HCT116 (cell line): ENCODE measurements around the gene PLEKHO2. TPM values are rescaled to one million over a fixed set of nuclear protein-coding genes. Genes with fewer than 3 reads are reported as not detected.

ENCODE experiments used
- ATAC-seq: fragments of 200-7000 bp; cut with Tn5 transposase; 2 replicates; pipeline ENCODE4 v1.9.1; 2020; ENCODE audit warnings: mild to moderate bottlenecking, moderate library complexity
- BruUV-seq: library from RNA; stranded (reverse); fragments of 400-500 nt; replicated peaks from 2 replicates; lab custom pipeline; 2021; lab: Mats Ljungman, UMichigan
- CTCF ChIA-PET: fragments of 300-600 bp; sonication (Branson Sonifier 250); formaldehyde crosslinking; loops from one replicate; lab custom pipeline; 2021; ENCODE audit warnings: antibody characterized with exemption; lab: Charles Lee
- POLR2A ChIA-PET: fragments of 300-600, 350-600 bp; sonication (Branson Sonifier 250); formaldehyde crosslinking; loops from one replicate; lab custom pipeline; 2021; ENCODE audit warnings: antibody characterized with exemption; lab: Charles Lee
- RAD21 ChIA-PET, 2 experiments: fragments of 300-600 bp; sonication (Branson Sonifier 250); formaldehyde crosslinking; loops; one replicate each; lab custom pipeline; 2023; ENCODE audit warnings: low total read pairs in 2 of 2; ENCODE audit not compliant: uncharacterized antibody in 2 of 2, unreplicated experiment in 2 of 2, low non-redundant PET in 1 of 2; lab: Charles Lee
- DNase-seq: peaks from one replicate; pipeline ENCODE4 v3.0.0-alpha.2; 2010; ENCODE audit warnings: low read depth, low spot score
- H2AFZ ChIP-seq: fragments of 200-600 bp; shearing (Covaris generic), sonication (generic); 2 replicates; pipeline ENCODE4 v1.6.1; 2017; ENCODE audit warnings: low read depth, mixed run types, mixed read lengths, antibody characterized with exemption, low read length; ENCODE audit not compliant: poor library complexity, severe bottlenecking
- H3K27ac ChIP-seq: 2 replicates; pipeline ENCODE4 v1.5.1; 2012; ENCODE audit warnings: low read depth, low read length
- H3K27me3 ChIP-seq: fragments of 200-600 bp; sonication (generic); 2 replicates; pipeline ENCODE4 v1.6.1; 2016; ENCODE audit warnings: mixed run types, low read length, mixed read lengths; ENCODE audit not compliant: insufficient read depth
- H3K36me3 ChIP-seq, 2 experiments: fragments of 200-500 bp in 1 of 2; fragments of 200-600 bp in 1 of 2; sonication (Bioruptor generic) in 1 of 2; sonication (generic) in 1 of 2; 2 replicates each; pipeline versions ENCODE4 v1.5.1 to v1.6.1; 2014 to 2016; ENCODE audit warnings: low read length in 2 of 2, inconsistent platforms in 1 of 2, mixed read lengths in 1 of 2, mixed run types in 1 of 2; ENCODE audit not compliant: insufficient read depth in 2 of 2, control insufficient read depth in 1 of 2
- H3K4me1 ChIP-seq, 2 experiments: fragments of 200-600 bp in 1 of 2; sonication (generic) in 1 of 2; 2 replicates each; pipeline versions ENCODE4 v1.5.1 to v1.6.1; 2012 to 2017; ENCODE audit warnings: low read length in 2 of 2, inconsistent platforms in 1 of 2, mild to moderate bottlenecking in 1 of 2, mixed read lengths in 1 of 2, mixed run types in 1 of 2, moderate library complexity in 1 of 2; ENCODE audit not compliant: insufficient read depth in 2 of 2, control insufficient read depth in 1 of 2
- H3K4me2 ChIP-seq: fragments of 200-600 bp; sonication (generic); 2 replicates; pipeline ENCODE4 v1.6.1; 2017; ENCODE audit warnings: mixed run types, low read length, mixed read lengths
- H3K4me3 ChIP-seq, 2 experiments: fragments of 200-600 bp in 1 of 2; sonication (generic) in 1 of 2; replicated peaks in 1 of 2; 2 replicates each; pipeline ENCODE4 v1.5.1; 2011 to 2016; ENCODE audit warnings: low read length in 2 of 2, control low read depth in 1 of 2, low read depth in 1 of 2, mild to moderate bottlenecking in 1 of 2, mixed read lengths in 1 of 2, mixed run types in 1 of 2
- H3K79me2 ChIP-seq: fragments of 200-600 bp; sonication (generic); 2 replicates; pipeline ENCODE4 v1.6.1; 2017; ENCODE audit warnings: mild to moderate bottlenecking, mixed run types, low read length, moderate library complexity, mixed read lengths; ENCODE audit not compliant: insufficient read depth
- H3K9ac ChIP-seq: fragments of 200-600 bp; sonication (generic); 2 replicates; pipeline ENCODE4 v1.6.1; 2016; ENCODE audit warnings: low read length, mixed read lengths
- H3K9me2 ChIP-seq: fragments of 200-600 bp; sonication (generic), shearing (Covaris generic); 2 replicates; pipeline ENCODE4 v1.6.1; 2017; ENCODE audit warnings: mixed run types, mild to moderate bottlenecking, moderate library complexity; ENCODE audit not compliant: insufficient read depth
- H3K9me3 ChIP-seq, 2 experiments: fragments of 200-500 bp in 1 of 2; fragments of 200-600 bp in 1 of 2; sonication (Bioruptor generic) in 1 of 2; sonication (generic) in 1 of 2; 2 replicates each; pipeline ENCODE4 v1.6.1; 2014 to 2017; ENCODE audit warnings: low read length in 2 of 2, mixed read lengths in 2 of 2, inconsistent platforms in 1 of 2, low read depth in 1 of 2, mild to moderate bottlenecking in 1 of 2, mixed run types in 1 of 2, moderate library complexity in 1 of 2; ENCODE audit not compliant: control insufficient read depth in 1 of 2, insufficient read depth in 1 of 2
- H4K20me1 ChIP-seq: fragments of 200-600 bp; sonication (generic), shearing (Covaris generic); 2 replicates; pipeline ENCODE4 v1.6.1; 2017; ENCODE audit warnings: mixed run types, mild to moderate bottlenecking, moderate library complexity; ENCODE audit not compliant: insufficient read depth
- CBX3 ChIP-seq: IDR thresholded peaks from 2 replicates; pipeline ENCODE4 v1.6.1; 2012; ENCODE audit warnings: low read depth
- EGR1 ChIP-seq: IDR thresholded peaks from 2 replicates; pipeline ENCODE4 v1.6.1; 2012; ENCODE audit warnings: low read depth
- ELF1 ChIP-seq: IDR thresholded peaks from 2 replicates; pipeline ENCODE4 v1.6.1; 2012; ENCODE audit warnings: low read depth, borderline replicate concordance
- EZH2 ChIP-seq: fragments of 200-600 bp; sonication (generic); IDR thresholded peaks from 2 replicates; pipeline ENCODE4 v1.6.1; 2017; ENCODE audit warnings: antibody characterized with exemption, mixed run types
- EZH2phosphoT487 ChIP-seq: fragments of 200-600 bp; IDR thresholded peaks from 2 replicates; pipeline ENCODE4 v1.6.1; 2018; ENCODE audit warnings: antibody characterized with exemption, borderline replicate concordance
- FOSL1 ChIP-seq: IDR thresholded peaks from 2 replicates; pipeline ENCODE4 v1.6.1; 2012; ENCODE audit warnings: low read depth
- JUND ChIP-seq: IDR thresholded peaks from 2 replicates; pipeline ENCODE4 v1.6.1; 2012
- POLR2A ChIP-seq: IDR thresholded peaks from 2 replicates; pipeline ENCODE4 v1.7.0; 2011; ENCODE audit warnings: borderline replicate concordance; ENCODE audit not compliant: insufficient read depth, insufficient read length; ENCODE audit errors: extremely low read depth
- POLR2AphosphoS5 ChIP-seq: IDR thresholded peaks from 2 replicates; pipeline ENCODE4 v1.6.1; 2011; ENCODE audit warnings: mild to moderate bottlenecking, low read depth, low read length, moderate library complexity
- RAD21 ChIP-seq: IDR thresholded peaks from 2 replicates; pipeline ENCODE4 v1.6.1; 2012; ENCODE audit warnings: low read depth, mild to moderate bottlenecking
- SP1 ChIP-seq: IDR thresholded peaks from 2 replicates; pipeline ENCODE4 v1.6.1; 2012; ENCODE audit warnings: low read depth
- SRF ChIP-seq: IDR thresholded peaks from 2 replicates; pipeline ENCODE4 v1.6.1; 2012; ENCODE audit warnings: low read depth
- TCF7L2 ChIP-seq: IDR thresholded peaks from 2 replicates; pipeline ENCODE4 v1.7.0; 2011; ENCODE audit warnings: borderline replicate concordance, inconsistent platforms; ENCODE audit not compliant: insufficient read depth, insufficient read length; ENCODE audit errors: extremely low read depth
- YY1 ChIP-seq: IDR thresholded peaks from 2 replicates; pipeline ENCODE4 v1.6.1; 2011; ENCODE audit warnings: low read length, low read depth, moderate library complexity, mild to moderate bottlenecking; ENCODE audit not compliant: insufficient replicate concordance; ENCODE audit errors: extremely low read depth
- ZFX ChIP-seq: fragments of 450-650 bp; IDR thresholded peaks from 2 replicates; pipeline ENCODE4 v1.6.1; 2017
- ZNF274 ChIP-seq: fragments of 200-500 bp; sonication (Bioruptor generic); IDR thresholded peaks from 2 replicates; pipeline ENCODE4 v1.6.1; 2014; ENCODE audit warnings: mild to moderate bottlenecking, low read depth, low read length, inconsistent platforms
- intact Hi-C: fragments of 100-400 bp; cut with micrococcal nuclease; formaldehyde crosslinking; loops from 2 replicates; pipeline ENCODE4 v1.10.0; 2022
- total RNA-seq: library from RNA; stranded (reverse); gene quantifications from one replicate; pipeline ENCODE4 v1.2.1, GENCODE V29; 2021; ENCODE audit not compliant: unreplicated experiment
- TF ChIP-seq, protein P1 (sequence below): IDR thresholded peaks from 2 replicates; pipeline ENCODE4 v1.6.1; 2012
- TF ChIP-seq, protein P2 (sequence below): IDR thresholded peaks from 2 replicates; pipeline ENCODE4 v1.6.1; 2012; ENCODE audit warnings: low read depth
- TF ChIP-seq, protein P3 (sequence below): IDR thresholded peaks from 2 replicates; pipeline ENCODE4 v1.6.1; 2011; ENCODE audit warnings: mild to moderate bottlenecking, low read length, moderate library complexity; ENCODE audit not compliant: insufficient replicate concordance; ENCODE audit errors: extremely low read depth
- TF ChIP-seq, protein P4 (sequence below), 3 experiments: fragments of 200-600 bp in 1 of 3; sonication (generic) in 1 of 3; IDR thresholded peaks in 2 of 3; conservative IDR thresholded peaks in 1 of 3; 2 replicates each; pipeline ENCODE4 v1.5.1; 2012 to 2017; ENCODE audit warnings: low read depth in 2 of 3, low read length in 2 of 3, antibody characterized with exemption in 1 of 3, borderline replicate concordance in 1 of 3, control low read depth in 1 of 3, mild to moderate bottlenecking in 1 of 3, mixed read lengths in 1 of 3, mixed run types in 1 of 3, moderate library complexity in 1 of 3; ENCODE audit not compliant: insufficient read depth in 1 of 3

The PLEKHO2 gene
- total RNA-seq, 1 experiment from 2014 or later: 8.0 TPM

DNA sequence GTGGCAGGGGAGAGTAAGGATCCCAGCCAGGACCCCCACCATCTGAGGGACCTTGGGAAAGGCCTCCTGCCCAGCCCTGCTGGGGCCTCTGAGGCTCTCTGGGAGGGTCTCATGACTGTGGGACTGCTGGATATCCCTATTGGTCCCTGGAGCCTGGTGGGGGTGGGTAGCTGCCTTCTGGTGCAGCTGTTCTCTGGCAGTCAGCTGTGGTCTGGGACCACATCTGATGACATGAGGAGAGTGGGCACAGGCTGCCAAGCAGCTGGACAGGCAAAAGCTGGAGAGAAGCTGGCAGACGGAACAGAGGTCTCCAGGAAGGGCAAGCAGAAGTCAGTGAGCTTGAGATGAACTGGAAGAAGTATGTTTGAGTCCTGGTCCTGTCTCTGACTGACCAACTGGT is 22.4 kb downstream of the PLEKHO2 start:
- Histone ChIP-seq H3K9me2 (no peaks in the 10 kb centered on the region), H3K36me3 (peaks cover 3 to 4% of the 10 kb centered on the region in 2 experiments; a peak in 2 of 4 replicates), H3K27ac (no peak overlapping the region), H3K4me3 (no peak overlapping the region), H3K4me2 (no peak overlapping the region), H3K4me1 (no peaks in the 10 kb centered on the region), H2AFZ (no peak overlapping the region), H3K9me3 (no peaks in the 10 kb centered on the region), H3K27me3 (no peaks in the 10 kb centered on the region), H3K79me2 (no peaks in the 10 kb centered on the region), H4K20me1 (no peaks in the 10 kb centered on the region), H3K9ac (no peak overlapping the region)
- intact Hi-C loops: no loop called here
- no TSS peak for BruUV-seq
- TF ChIP-seq, protein P1, sequence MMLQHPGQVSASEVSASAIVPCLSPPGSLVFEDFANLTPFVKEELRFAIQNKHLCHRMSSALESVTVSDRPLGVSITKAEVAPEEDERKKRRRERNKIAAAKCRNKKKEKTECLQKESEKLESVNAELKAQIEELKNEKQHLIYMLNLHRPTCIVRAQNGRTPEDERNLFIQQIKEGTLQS: no peak
- no peak for TF ChIP-seq ZFX
- no peak for TF ChIP-seq SP1
- TF ChIP-seq EZH2: no peak
- no peak for TF ChIP-seq TCF7L2
- no peak for TF ChIP-seq POLR2AphosphoS5
- TF ChIP-seq ZNF274: no peak
- TF ChIP-seq SRF: no peak
- no peak for TF ChIP-seq EZH2phosphoT487
- TF ChIP-seq RAD21: no peak
- TF ChIP-seq YY1: no peak
- TF ChIP-seq, protein P2, sequence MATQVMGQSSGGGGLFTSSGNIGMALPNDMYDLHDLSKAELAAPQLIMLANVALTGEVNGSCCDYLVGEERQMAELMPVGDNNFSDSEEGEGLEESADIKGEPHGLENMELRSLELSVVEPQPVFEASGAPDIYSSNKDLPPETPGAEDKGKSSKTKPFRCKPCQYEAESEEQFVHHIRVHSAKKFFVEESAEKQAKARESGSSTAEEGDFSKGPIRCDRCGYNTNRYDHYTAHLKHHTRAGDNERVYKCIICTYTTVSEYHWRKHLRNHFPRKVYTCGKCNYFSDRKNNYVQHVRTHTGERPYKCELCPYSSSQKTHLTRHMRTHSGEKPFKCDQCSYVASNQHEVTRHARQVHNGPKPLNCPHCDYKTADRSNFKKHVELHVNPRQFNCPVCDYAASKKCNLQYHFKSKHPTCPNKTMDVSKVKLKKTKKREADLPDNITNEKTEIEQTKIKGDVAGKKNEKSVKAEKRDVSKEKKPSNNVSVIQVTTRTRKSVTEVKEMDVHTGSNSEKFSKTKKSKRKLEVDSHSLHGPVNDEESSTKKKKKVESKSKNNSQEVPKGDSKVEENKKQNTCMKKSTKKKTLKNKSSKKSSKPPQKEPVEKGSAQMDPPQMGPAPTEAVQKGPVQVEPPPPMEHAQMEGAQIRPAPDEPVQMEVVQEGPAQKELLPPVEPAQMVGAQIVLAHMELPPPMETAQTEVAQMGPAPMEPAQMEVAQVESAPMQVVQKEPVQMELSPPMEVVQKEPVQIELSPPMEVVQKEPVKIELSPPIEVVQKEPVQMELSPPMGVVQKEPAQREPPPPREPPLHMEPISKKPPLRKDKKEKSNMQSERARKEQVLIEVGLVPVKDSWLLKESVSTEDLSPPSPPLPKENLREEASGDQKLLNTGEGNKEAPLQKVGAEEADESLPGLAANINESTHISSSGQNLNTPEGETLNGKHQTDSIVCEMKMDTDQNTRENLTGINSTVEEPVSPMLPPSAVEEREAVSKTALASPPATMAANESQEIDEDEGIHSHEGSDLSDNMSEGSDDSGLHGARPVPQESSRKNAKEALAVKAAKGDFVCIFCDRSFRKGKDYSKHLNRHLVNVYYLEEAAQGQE: no peak
- no peak for TF ChIP-seq CBX3
- TF ChIP-seq, protein P3, sequence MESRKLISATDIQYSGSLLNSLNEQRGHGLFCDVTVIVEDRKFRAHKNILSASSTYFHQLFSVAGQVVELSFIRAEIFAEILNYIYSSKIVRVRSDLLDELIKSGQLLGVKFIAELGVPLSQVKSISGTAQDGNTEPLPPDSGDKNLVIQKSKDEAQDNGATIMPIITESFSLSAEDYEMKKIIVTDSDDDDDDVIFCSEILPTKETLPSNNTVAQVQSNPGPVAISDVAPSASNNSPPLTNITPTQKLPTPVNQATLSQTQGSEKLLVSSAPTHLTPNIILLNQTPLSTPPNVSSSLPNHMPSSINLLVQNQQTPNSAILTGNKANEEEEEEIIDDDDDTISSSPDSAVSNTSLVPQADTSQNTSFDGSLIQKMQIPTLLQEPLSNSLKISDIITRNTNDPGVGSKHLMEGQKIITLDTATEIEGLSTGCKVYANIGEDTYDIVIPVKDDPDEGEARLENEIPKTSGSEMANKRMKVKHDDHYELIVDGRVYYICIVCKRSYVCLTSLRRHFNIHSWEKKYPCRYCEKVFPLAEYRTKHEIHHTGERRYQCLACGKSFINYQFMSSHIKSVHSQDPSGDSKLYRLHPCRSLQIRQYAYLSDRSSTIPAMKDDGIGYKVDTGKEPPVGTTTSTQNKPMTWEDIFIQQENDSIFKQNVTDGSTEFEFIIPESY: no peak
- TF ChIP-seq, protein P4, sequence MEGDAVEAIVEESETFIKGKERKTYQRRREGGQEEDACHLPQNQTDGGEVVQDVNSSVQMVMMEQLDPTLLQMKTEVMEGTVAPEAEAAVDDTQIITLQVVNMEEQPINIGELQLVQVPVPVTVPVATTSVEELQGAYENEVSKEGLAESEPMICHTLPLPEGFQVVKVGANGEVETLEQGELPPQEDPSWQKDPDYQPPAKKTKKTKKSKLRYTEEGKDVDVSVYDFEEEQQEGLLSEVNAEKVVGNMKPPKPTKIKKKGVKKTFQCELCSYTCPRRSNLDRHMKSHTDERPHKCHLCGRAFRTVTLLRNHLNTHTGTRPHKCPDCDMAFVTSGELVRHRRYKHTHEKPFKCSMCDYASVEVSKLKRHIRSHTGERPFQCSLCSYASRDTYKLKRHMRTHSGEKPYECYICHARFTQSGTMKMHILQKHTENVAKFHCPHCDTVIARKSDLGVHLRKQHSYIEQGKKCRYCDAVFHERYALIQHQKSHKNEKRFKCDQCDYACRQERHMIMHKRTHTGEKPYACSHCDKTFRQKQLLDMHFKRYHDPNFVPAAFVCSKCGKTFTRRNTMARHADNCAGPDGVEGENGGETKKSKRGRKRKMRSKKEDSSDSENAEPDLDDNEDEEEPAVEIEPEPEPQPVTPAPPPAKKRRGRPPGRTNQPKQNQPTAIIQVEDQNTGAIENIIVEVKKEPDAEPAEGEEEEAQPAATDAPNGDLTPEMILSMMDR (IDR thresholded peaks at IDR 0.05 in 2 of 3, conservative IDR thresholded peaks at IDR 0.05 in 1 of 3; ENCODE audit: borderline replicate concordance in 1 of 3, insufficient read depth in 1 of 3, low read depth in 2 of 3, low read length in 2 of 3): no peak
- TF ChIP-seq POLR2A: no peak
- TF ChIP-seq EGR1: no peak
- TF ChIP-seq ELF1: no peak
- no peak for TF ChIP-seq JUND
- no peak for TF ChIP-seq FOSL1
- DNase-seq (no peak), ATAC-seq (no peak)
- POLR2A ChIA-PET: no interaction called here
- RAD21 ChIA-PET: no interaction called here
- CTCF ChIA-PET: no interaction called here
